ENCODE data around the gene PRSS56.

PRSS56 gene

DNA sequence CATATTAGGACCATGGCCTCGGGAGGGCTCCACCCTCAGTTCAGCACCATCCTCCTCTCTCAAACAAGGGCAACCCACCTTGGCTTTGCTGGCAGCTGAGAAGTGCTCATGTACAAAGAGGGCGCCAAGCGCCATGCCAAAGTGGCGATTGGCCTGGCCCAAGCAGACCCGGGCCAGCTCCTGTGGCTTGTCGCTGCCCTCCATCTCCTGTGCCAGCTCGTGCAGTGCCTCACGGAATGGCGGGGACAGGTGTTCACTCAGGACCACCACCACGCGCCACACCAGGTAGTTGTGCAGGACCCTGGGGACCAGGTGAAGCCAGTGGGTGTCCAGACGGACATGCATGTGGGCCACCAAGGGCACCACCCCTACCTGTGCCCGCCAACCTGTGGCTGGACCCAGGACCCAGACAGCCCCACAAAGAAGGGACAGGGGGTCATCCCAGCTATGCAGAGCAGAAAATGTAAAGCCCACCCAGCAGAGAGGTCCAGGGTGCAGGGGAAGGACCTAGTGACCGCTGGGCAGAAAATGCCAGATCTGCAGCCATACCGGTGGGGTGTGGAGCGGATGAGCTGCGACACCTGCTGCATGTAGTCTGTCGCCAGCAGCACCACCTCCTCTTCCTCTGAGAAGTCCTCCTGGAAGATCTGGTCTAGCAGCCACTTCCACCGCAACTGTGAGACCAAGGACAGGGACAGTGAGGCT is 36.1 kb upstream of the PRSS56 start:
- in situ Hi-C loops (cut with MboI; ENCODE audit: low sequenced_read_pairs, unreplicated experiment): no loop called here
- no peak for DNase-seq (ENCODE audit: low spot score)
- TF ChIP-seq, protein P1, sequence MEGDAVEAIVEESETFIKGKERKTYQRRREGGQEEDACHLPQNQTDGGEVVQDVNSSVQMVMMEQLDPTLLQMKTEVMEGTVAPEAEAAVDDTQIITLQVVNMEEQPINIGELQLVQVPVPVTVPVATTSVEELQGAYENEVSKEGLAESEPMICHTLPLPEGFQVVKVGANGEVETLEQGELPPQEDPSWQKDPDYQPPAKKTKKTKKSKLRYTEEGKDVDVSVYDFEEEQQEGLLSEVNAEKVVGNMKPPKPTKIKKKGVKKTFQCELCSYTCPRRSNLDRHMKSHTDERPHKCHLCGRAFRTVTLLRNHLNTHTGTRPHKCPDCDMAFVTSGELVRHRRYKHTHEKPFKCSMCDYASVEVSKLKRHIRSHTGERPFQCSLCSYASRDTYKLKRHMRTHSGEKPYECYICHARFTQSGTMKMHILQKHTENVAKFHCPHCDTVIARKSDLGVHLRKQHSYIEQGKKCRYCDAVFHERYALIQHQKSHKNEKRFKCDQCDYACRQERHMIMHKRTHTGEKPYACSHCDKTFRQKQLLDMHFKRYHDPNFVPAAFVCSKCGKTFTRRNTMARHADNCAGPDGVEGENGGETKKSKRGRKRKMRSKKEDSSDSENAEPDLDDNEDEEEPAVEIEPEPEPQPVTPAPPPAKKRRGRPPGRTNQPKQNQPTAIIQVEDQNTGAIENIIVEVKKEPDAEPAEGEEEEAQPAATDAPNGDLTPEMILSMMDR (IDR thresholded peaks at IDR 0.05; ENCODE audit: borderline replicate concordance, control extremely low read depth, extremely low read depth, insufficient read depth, missing control alignments): no peak

DNA sequence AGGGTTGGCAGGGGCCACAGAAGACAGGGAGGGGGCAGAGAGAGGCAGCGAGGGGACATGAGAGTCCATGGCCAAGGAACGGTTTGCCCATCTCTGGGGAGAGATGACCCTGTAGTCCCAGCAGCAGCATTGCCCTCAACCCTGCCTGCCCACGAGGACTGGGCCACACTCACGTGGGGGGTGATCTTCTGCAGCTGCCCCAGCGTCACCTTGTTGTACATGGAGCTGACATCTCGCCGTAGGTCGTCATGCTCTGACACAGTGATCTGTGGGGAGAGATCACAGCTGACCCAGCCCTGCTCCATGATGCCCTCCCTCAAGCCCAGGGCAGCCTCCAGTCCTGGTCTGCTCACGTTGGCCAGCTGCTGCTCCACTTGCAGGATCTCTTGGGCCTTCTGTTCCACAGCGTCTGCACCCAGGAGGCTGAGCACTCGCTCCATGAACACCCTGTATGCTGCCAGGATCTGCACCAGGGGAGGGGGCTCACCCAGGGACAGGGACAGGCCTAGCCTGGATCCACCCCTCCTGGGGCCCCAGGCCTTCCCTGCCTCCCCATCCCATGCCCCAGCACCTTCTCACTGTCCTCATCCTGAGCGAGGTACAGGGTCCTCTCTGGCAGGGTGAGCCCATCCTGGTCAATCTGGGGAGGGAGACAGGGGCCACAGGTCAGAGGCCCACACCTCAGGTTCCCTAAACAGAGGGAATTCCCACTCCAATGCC is 35.4 kb upstream of the PRSS56 start:
- in situ Hi-C loops (cut with MboI; ENCODE audit: low sequenced_read_pairs, unreplicated experiment): no loop called here
- TF ChIP-seq, protein P1 (IDR thresholded peaks at IDR 0.05; ENCODE audit: borderline replicate concordance, control extremely low read depth, extremely low read depth, insufficient read depth, missing control alignments): no peak
- no peak for DNase-seq (ENCODE audit: low spot score)

DNA sequence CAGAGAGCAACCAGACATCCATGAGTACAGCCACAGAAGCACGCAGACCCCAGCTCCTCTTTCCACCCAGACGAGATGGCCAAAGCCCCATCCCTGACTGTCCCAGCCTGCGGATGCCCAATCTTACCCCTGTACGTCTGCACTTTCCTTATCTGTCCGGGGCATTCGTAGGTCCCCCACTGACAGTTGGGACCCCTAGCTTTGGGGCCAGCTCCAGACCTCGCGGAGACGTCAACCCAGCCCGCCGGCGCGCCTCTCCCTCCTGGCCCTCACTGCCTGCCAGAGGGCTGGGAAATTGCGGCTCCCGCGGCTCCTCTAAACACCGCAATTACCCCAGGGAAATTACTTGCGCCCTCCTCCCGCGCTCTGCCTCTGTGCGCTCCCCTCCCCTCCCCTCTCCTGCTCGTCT is 34.8 kb upstream of the PRSS56 start:
- TF ChIP-seq, protein P1 (IDR thresholded peaks at IDR 0.05; ENCODE audit: borderline replicate concordance, control extremely low read depth, extremely low read depth, insufficient read depth, missing control alignments): no peak
- in situ Hi-C loops (cut with MboI; ENCODE audit: low sequenced_read_pairs, unreplicated experiment): no loop called here
- no peak for DNase-seq (ENCODE audit: low spot score)

DNA sequence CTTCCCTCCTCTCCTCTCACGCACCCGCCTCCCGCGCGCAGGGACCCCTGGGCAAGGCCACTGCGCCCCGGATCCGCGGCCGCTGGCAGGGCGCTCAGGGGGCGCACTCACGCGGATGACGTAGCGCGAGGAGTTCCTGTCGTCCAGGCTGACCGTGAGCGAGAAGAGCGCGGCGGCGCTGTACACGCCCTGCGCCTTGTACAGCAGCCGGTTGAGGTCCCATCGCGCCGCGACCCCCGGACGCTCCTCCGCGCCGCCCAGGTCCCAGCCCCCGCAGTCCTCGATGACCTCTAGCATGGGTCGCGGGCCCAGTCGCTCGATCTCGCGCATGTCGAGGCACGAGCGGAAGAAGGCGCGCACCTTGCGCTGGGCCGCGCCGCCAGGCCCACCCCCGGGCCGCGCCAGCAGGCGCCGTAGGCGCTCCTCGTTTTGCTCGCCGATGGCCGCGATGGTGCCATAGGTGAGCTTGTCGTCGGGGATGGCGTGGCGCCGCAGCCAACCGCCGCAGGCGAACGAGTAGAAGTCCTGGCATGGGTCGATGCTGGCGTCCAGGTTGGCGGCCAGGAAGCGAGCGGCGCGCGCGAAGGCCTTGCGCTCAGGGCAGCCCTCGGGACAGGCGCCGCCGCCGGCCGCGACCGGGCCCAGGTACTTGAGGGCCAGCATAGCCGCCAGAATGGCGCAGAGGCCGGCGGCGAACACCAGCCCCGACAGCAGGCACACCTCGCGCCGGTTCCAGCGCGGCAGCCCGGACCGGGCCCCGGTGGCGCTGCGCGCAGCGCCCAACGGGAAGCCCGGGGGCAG is 34.2 kb upstream of the PRSS56 start:
- in situ Hi-C loops (cut with MboI; ENCODE audit: low sequenced_read_pairs, unreplicated experiment): no loop called here
- DNase-seq (ENCODE audit: low spot score): no peak
- TF ChIP-seq, protein P1 (IDR thresholded peaks at IDR 0.05; ENCODE audit: borderline replicate concordance, control extremely low read depth, extremely low read depth, insufficient read depth, missing control alignments): no peak

DNA sequence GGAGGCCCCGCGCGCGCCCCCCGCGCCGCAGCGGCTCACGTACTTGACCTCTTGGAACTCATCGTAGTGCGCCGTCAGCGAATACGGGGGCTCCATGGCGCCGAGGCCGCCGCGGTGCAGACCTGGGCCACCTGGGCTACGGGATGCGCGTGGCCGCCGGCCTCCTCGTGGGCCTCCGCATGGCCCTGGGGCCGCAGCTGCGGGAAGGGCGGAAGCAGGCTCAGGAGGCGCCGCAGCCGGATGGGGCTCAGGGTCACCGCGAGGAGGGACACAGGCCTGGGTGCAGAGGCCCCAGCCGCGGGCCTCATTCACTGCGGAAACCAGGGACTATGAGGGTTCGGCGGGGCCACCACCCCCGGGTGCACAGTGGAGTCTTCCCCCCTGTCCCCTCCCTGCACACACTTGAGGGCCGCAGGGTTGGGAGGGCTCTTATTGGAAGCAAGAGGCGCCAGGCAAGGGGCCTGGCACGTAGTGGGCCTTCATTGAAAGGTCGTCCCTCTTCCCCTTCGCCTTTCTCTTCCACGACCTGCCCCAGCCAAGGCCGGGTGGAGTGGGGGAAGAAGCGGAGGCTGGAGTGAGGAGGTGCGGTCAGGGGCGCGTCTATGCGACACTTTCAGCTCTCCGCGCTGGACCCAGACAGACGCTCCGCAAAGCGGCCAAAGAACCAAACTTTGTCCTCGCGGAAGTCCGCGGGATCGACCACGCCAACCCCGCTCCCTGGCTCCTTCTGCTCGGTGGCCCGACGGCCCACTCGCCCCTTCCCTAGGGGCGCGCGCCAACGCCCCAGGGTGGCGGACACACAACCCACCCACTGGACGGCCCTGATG is 33.4 kb upstream of the PRSS56 start:
- in situ Hi-C loops (cut with MboI; ENCODE audit: low sequenced_read_pairs, unreplicated experiment): no loop called here
- TF ChIP-seq, protein P1 (IDR thresholded peaks at IDR 0.05; ENCODE audit: borderline replicate concordance, control extremely low read depth, extremely low read depth, insufficient read depth, missing control alignments): no peak
- DNase-seq (ENCODE audit: low spot score): no peak
